ENCODE measurements around the gene JMJD8. TPM values are rescaled to one million over a fixed set of nuclear protein-coding genes. Genes with fewer than 3 reads are reported as not detected.

The JMJD8 gene
- total and polyA plus RNA-seq, 10 of the 15 experiments (the other 5 are each of a cell fraction or from before 2014, with no cell fraction given): 1.00 to 50.4 (median 30.7) TPM

GRCh38 chr16:684071-684794, at the start of gene JMJD8 (continued):
- TF ChIP-seq RB1 (IDR thresholded peaks at IDR 0.05; ENCODE audit: borderline replicate concordance) (peak; percentile 63; the same call in 1 of the 2 replicates), ZBTB11 (CRISPR knock-in tag; IDR thresholded peaks at IDR 0.05) (no peak), SIN3A (IDR thresholded peaks at IDR 0.05; ENCODE audit: low read depth, low read length) (peak; percentile 91), NRF1 (conservative IDR thresholded peaks at IDR 0.05; ENCODE audit: low read depth, low read length) (no peak), SIX5 (IDR thresholded peaks at IDR 0.05; ENCODE audit: low read depth, low read length, severe bottlenecking) (peak; percentile 53), NFYA (IDR thresholded peaks at IDR 0.05; ENCODE audit: borderline replicate concordance, low read depth, low read length) (no peak), HDAC6 (IDR thresholded peaks at IDR 0.05; ENCODE audit: unreplicated experiment) (peak; percentile 58), FOXK2 (IDR thresholded peaks at IDR 0.05) (no peak), PKNOX1 (IDR thresholded peaks at IDR 0.05) (peak; percentile 64; the same call in 1 of the 2 replicates), E4F1 (IDR thresholded peaks at IDR 0.05; ENCODE audit: borderline replicate concordance, partially characterized antibody) (peak; percentile 77), NKRF (conservative IDR thresholded peaks at IDR 0.05) (peak; percentile 74; the same call in 1 of the 2 replicates), USF1 (IDR thresholded peaks at IDR 0.05; ENCODE audit: borderline replicate concordance, extremely low read length, insufficient read depth, low read depth, low read length) (peak; percentile 38), ZNF622 (IDR thresholded peaks at IDR 0.05) (no peak), MEF2B (IDR thresholded peaks at IDR 0.05; ENCODE audit: partially characterized antibody, poor library complexity, severe bottlenecking) (peak; percentile 68), YY1 (IDR thresholded peaks at IDR 0.05; ENCODE audit: low read depth, low read length) (peak; percentile 96), SRF (IDR thresholded peaks at IDR 0.05; ENCODE audit: low read depth in 2 of 2, low read length in 2 of 2) (peak; percentile 84 to 89), EZH2 (IDR thresholded peaks at IDR 0.05; ENCODE audit: borderline replicate concordance, control insufficient read depth, low read depth, low read length) (no peak)
